Caco-2 (cell line): ENCODE data around the gene EIF2S2. TPM values are rescaled to one million over a fixed set of nuclear protein-coding genes. Genes with fewer than 3 reads are reported as not detected.
A peak's percentile ranks its signal among the peaks of the same experiment; 100 is the strongest.

Source experiments
- BruUV-seq: library from RNA; stranded (reverse); fragments of 400-500 nt; replicated peaks from 2 replicates; lab custom pipeline; 2021; lab: Mats Ljungman, UMichigan
- CTCF ChIA-PET: fragments of 300-600 bp; sonication (Branson Sonifier 250); formaldehyde crosslinking; loops from one replicate; lab custom pipeline; 2022; ENCODE audit warnings: antibody characterized with exemption; lab: Charles Lee
- POLR2A ChIA-PET: fragments of 300-600 bp; sonication (Branson Sonifier 250); formaldehyde crosslinking; loops from one replicate; lab custom pipeline; 2022; ENCODE audit warnings: antibody characterized with exemption; lab: Charles Lee
- DNase-seq, 2 experiments: peaks; one replicate each; pipeline versions ENCODE4 v3.0.0 to v3.0.0-alpha.2; 2020 to 2022
- H3K27me3 ChIP-seq: replicated peaks from 2 replicates; pipeline ENCODE4 v1.6.0; 2011; ENCODE audit warnings: low read length; ENCODE audit not compliant: control insufficient read depth, insufficient read depth
- H3K36me3 ChIP-seq: 2 replicates; pipeline ENCODE4 v1.5.1; 2011; ENCODE audit warnings: low read length; ENCODE audit not compliant: control insufficient read depth, insufficient read depth
- H3K4me1 ChIP-seq: fragments of 250-450 bp; sonication (Bioruptor Pico); 2 replicates; pipeline ENCODE4 v1.5.1; 2020; ENCODE audit warnings: mild to moderate bottlenecking
- H3K4me3 ChIP-seq: 2 replicates; pipeline ENCODE4 v1.5.1; 2011; ENCODE audit warnings: low read depth, mild to moderate bottlenecking, control low read depth, low read length
- H3K9me3 ChIP-seq: fragments of 250-450 bp; sonication (Bioruptor Pico); 2 replicates; pipeline ENCODE4 v1.5.1; 2020; ENCODE audit warnings: mild to moderate bottlenecking, moderate library complexity
- H3K27ac Mint-ChIP-seq: one replicate; pipeline ENCODE4 v1.8.0; 2022; ENCODE audit warnings: mixed read lengths; ENCODE audit not compliant: unreplicated experiment
- H3K27me3 Mint-ChIP-seq: one replicate; pipeline ENCODE4 v1.8.0; 2022; ENCODE audit warnings: mixed read lengths; ENCODE audit not compliant: insufficient read depth, unreplicated experiment
- H3K36me3 Mint-ChIP-seq: one replicate; pipeline ENCODE4 v1.8.0; 2022; ENCODE audit warnings: mild to moderate bottlenecking, mixed read lengths; ENCODE audit not compliant: insufficient read depth, unreplicated experiment
- H3K4me1 Mint-ChIP-seq: one replicate; pipeline ENCODE4 v1.8.0; 2022; ENCODE audit warnings: low read depth, mixed read lengths; ENCODE audit not compliant: unreplicated experiment
- H3K4me3 Mint-ChIP-seq: one replicate; pipeline ENCODE4 v1.8.0; 2022; ENCODE audit warnings: mild to moderate bottlenecking, moderate library complexity, mixed read lengths; ENCODE audit not compliant: unreplicated experiment
- H3K9me3 Mint-ChIP-seq: one replicate; pipeline ENCODE4 v1.8.0; 2022; ENCODE audit warnings: mixed read lengths; ENCODE audit not compliant: unreplicated experiment
- intact Hi-C: fragments of 100-400 bp; cut with micrococcal nuclease; formaldehyde crosslinking; loops from one replicate; pipeline ENCODE4 v1.10.0; 2022; ENCODE audit not compliant: unreplicated experiment
- total RNA-seq: library from RNA; stranded (reverse); gene quantifications from 2 replicates; pipeline ENCODE4 v1.2.3, GENCODE V29; 2022
- TF ChIP-seq, protein P1 (sequence below), 2 experiments: fragments of 200-600 bp in 1 of 2; IDR thresholded peaks; 1 replicate in 1 of 2; 2 replicates in 1 of 2; pipeline versions ENCODE4 v1.5.1 to v1.8.0; 2011 to 2022; ENCODE audit warnings: antibody characterized with exemption in 1 of 2, control low read depth in 1 of 2, inconsistent platforms in 1 of 2, low read depth in 1 of 2, low read length in 1 of 2, mild to moderate bottlenecking in 1 of 2, moderate library complexity in 1 of 2; ENCODE audit not compliant: insufficient read depth in 1 of 2, severe bottlenecking in 1 of 2, unreplicated experiment in 1 of 2

The EIF2S2 gene
- total RNA-seq, 1 experiment from 2014 or later, result 299 TPM

DNA sequence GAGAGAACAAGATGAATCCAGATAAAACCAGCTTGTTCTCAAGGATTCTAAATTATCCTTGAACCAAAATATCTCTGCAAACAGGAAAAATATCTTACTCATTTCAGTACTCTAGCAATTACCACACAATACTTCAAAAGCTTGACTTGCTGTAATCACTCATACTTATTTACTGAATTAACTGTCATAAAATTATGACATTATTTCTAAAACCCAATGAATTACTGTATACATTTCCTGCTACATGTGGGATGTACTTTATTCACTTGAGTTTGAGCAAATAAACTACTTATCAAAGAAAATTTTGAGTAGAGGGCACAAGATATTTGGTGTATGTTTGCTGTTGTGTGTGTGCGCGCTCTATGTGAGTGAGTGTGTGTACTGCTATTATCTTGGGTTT is 9.7 kb downstream of the EIF2S2 start:
- ChIA-PET CTCF (no interaction called here), POLR2A (interaction anchor here (0.5 to 5.9 kb wide), 2 partner anchors 10 to 24 kb away, joined by 3 to 44 read pairs; partner anchors contain the start of gene EIF2S2)
- TF ChIP-seq, protein P1, sequence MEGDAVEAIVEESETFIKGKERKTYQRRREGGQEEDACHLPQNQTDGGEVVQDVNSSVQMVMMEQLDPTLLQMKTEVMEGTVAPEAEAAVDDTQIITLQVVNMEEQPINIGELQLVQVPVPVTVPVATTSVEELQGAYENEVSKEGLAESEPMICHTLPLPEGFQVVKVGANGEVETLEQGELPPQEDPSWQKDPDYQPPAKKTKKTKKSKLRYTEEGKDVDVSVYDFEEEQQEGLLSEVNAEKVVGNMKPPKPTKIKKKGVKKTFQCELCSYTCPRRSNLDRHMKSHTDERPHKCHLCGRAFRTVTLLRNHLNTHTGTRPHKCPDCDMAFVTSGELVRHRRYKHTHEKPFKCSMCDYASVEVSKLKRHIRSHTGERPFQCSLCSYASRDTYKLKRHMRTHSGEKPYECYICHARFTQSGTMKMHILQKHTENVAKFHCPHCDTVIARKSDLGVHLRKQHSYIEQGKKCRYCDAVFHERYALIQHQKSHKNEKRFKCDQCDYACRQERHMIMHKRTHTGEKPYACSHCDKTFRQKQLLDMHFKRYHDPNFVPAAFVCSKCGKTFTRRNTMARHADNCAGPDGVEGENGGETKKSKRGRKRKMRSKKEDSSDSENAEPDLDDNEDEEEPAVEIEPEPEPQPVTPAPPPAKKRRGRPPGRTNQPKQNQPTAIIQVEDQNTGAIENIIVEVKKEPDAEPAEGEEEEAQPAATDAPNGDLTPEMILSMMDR (IDR thresholded peaks at IDR 0.05; ENCODE audit: insufficient read depth in 1 of 2, low read depth in 1 of 2, low read length in 1 of 2, severe bottlenecking in 1 of 2, unreplicated experiment in 1 of 2), result no peak
- no peak overlapping the region for H3K4me3 ChIP-seq
- no peaks in the 10 kb centered on the region for H3K27me3 Mint-ChIP-seq
- no peaks in the 10 kb centered on the region for H3K4me1 ChIP-seq
- no peaks in the 10 kb centered on the region for H3K9me3 ChIP-seq
- H3K36me3 Mint-ChIP-seq, result peaks cover 100% of the 10 kb centered on the region
- no peak overlapping the region for H3K27ac Mint-ChIP-seq
- no peak for DNase-seq
- H3K9me3 Mint-ChIP-seq, result no peaks in the 10 kb centered on the region
- no peaks in the 10 kb centered on the region for H3K27me3 ChIP-seq
- intact Hi-C loops, result no loop called here
- TSS peak; percentile 1 for BruUV-seq
- peaks cover 16% of the 10 kb centered on the region for H3K36me3 ChIP-seq
- peaks cover 26% of the 10 kb centered on the region for H3K4me1 Mint-ChIP-seq
- no peak overlapping the region for H3K4me3 Mint-ChIP-seq

DNA sequence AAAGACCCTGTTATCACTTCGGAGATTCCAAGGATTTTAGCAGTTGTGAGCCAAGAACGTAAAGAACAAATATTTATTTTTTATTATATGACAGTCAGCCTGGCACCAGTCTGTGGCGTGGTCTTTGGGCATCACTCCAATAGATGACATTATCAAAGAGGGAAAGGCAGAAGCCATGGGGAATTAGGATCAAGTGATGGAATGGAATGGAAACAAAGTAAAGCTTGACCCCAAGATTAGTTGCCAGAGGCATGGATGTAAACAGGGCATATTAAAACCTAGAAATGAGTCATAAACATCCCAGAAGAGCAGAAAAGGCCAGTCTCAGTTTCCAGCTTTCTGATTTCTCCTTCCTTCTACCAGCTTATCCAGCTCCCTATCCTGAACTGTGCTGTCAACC is 11.5 kb downstream of the EIF2S2 start:
- ChIA-PET CTCF (no interaction called here), POLR2A (interaction anchor here (0.5 to 5.9 kb wide), 3 partner anchors 12 to 107 kb away, joined by 3 to 44 read pairs (median 11); partner anchors contain the start of gene EIF2S2)
- H3K9me3 ChIP-seq, result no peaks in the 10 kb centered on the region
- no peak overlapping the region for H3K4me3 Mint-ChIP-seq
- no peaks in the 10 kb centered on the region for H3K27me3 Mint-ChIP-seq
- intact Hi-C loops, result no loop called here
- no peak for DNase-seq
- H3K4me3 ChIP-seq, result no peak overlapping the region
- TF ChIP-seq, protein P1 (IDR thresholded peaks at IDR 0.05; ENCODE audit: insufficient read depth in 1 of 2, low read depth in 1 of 2, low read length in 1 of 2, severe bottlenecking in 1 of 2, unreplicated experiment in 1 of 2), result no peak
- H3K36me3 ChIP-seq, result peaks cover 23% of the 10 kb centered on the region
- peaks cover 100% of the 10 kb centered on the region for H3K36me3 Mint-ChIP-seq
- H3K27me3 ChIP-seq, result no peaks in the 10 kb centered on the region
- H3K4me1 Mint-ChIP-seq, result peaks cover 15% of the 10 kb centered on the region
- no TSS peak for BruUV-seq
- H3K4me1 ChIP-seq, result no peaks in the 10 kb centered on the region
- no peak overlapping the region for H3K27ac Mint-ChIP-seq
- H3K9me3 Mint-ChIP-seq, result no peaks in the 10 kb centered on the region

DNA sequence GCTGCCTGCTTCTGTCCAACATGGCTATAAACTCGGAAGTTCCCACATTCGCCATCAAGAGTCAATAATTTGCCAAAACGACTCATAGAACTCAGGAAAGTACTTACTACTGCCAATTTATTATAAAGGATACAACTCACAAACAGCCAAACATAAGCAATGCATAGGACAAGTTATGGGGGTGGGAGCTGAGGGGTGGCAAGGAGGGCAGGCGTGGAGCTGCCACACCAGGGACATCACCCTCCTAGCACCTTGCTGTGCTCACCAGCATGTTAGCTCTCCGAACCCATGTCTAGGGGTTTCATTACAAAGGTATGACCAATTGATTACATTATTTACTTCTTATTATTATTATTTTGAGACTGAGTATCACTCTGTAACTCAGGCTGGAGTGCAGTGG is 12.4 kb downstream of the EIF2S2 start:
- no TSS peak for BruUV-seq
- DNase-seq, result no peak
- Histone ChIP-seq H3K27me3 (no peaks in the 10 kb centered on the region), H3K4me1 (no peaks in the 10 kb centered on the region), H3K36me3 (peaks cover 18% of the 10 kb centered on the region), H3K4me3 (no peak overlapping the region), H3K9me3 (no peaks in the 10 kb centered on the region)
- ChIA-PET POLR2A (interaction anchor here (5.9 kb wide), 1 partner anchor 13 kb away, joined by 44 read pairs; the partner anchor contains the start of gene EIF2S2), CTCF (no interaction called here)
- Mint-ChIP-seq H3K36me3 (peaks cover 100% of the 10 kb centered on the region), H3K4me3 (no peak overlapping the region), H3K9me3 (no peaks in the 10 kb centered on the region), H3K27me3 (no peaks in the 10 kb centered on the region), H3K27ac (no peak overlapping the region), H3K4me1 (peaks cover 7% of the 10 kb centered on the region)
- intact Hi-C loops, result no loop called here
- TF ChIP-seq, protein P1 (IDR thresholded peaks at IDR 0.05; ENCODE audit: insufficient read depth in 1 of 2, low read depth in 1 of 2, low read length in 1 of 2, severe bottlenecking in 1 of 2, unreplicated experiment in 1 of 2), result no peak
